NCI-H2081 (cell line): Measurements from ENCODE around the gene BMP6.

Experiments used
- DNase-seq, 2 experiments: peaks; one replicate each; lab custom pipeline; 2025; lab: John Stamatoyannopoulos, UW

Gene BMP6

GRCh38 chr6:7906741-7907140 lies 180.8 kb downstream of the BMP6 start:
- no peak for DNase-seq

GRCh38 chr6:7907159-7907558 lies 181.3 kb downstream of the BMP6 start:
- no peak for DNase-seq

- peak; percentile 30 to 43 for DNase-seq
These were observed 183.7 kb downstream of the BMP6 start for GRCh38 chr6:7909323-7910276.

- DNase-seq, result peak in 1 of 2 experiments; percentile 40
These were observed 184.4 kb downstream of the BMP6 start for GRCh38 chr6:7910298-7910653.

- DNase-seq, result peak; percentile 78 to 83
These were observed 184.9 kb downstream of the BMP6 start, which contains the start of gene TXNDC5 for GRCh38 chr6:7910654-7911344. Gene TXNDC5, minus strand, starts transcription at chr6:7910788. Its CDS starts 12 bp downstream, at chr6:7910776.

GRCh38 chr6:7911345-7911725 lies 185.4 kb downstream of the BMP6 start:
- peak; percentile 91 to 96 for DNase-seq

GRCh38 chr6:7912024-7912423 lies 186.1 kb downstream of the BMP6 start:
- DNase-seq, result no peak

- DNase-seq, result no peak
These were observed 187.0 kb downstream of the BMP6 start for GRCh38 chr6:7912736-7913517.

- DNase-seq, result no peak
These were observed 188.4 kb downstream of the BMP6 start for GRCh38 chr6:7914311-7914710.

GRCh38 chr6:7914991-7915789 lies 189.3 kb downstream of the BMP6 start:
- no peak for DNase-seq

- DNase-seq, result no peak
These were observed 191.1 kb downstream of the BMP6 start for GRCh38 chr6:7916959-7917358.

GRCh38 chr6:7917729-7918128 lies 191.8 kb downstream of the BMP6 start:
- no peak for DNase-seq

GRCh38 chr6:7918403-7918802 lies 192.5 kb downstream of the BMP6 start:
- no peak for DNase-seq

GRCh38 chr6:7919871-7920270 lies 194.0 kb downstream of the BMP6 start:
- no peak for DNase-seq

- DNase-seq, result no peak
These were observed 194.5 kb downstream of the BMP6 start for GRCh38 chr6:7920425-7920824.

GRCh38 chr6:7921046-7921445 lies 195.1 kb downstream of the BMP6 start:
- DNase-seq, result no peak

GRCh38 chr6:7921632-7922092 lies 195.8 kb downstream of the BMP6 start:
- no peak for DNase-seq

GRCh38 chr6:7922596-7922995 lies 196.7 kb downstream of the BMP6 start:
- no peak for DNase-seq

GRCh38 chr6:7924867-7925266 lies 199.0 kb downstream of the BMP6 start:
- DNase-seq, result no peak
